GM12878 (cell line): ENCODE results near the gene CAMTA2. TPM values are rescaled to one million over a fixed set of nuclear protein-coding genes. Genes with fewer than 3 reads are reported as not detected.

Source experiments
- ASH2L ChIP-seq: fragments of 300-600, 200-600 bp; sonication (generic); IDR thresholded peaks from 2 replicates; pipeline ENCODE4 v1.6.1; 2017; ENCODE audit warnings: low read depth, mild to moderate bottlenecking, borderline replicate concordance
- CBX5 ChIP-seq: sonication (generic); IDR thresholded peaks from 2 replicates; pipeline ENCODE4 v1.6.1; 2016; ENCODE audit warnings: low read depth, moderate library complexity, mild to moderate bottlenecking, inconsistent platforms
- CEBPZ ChIP-seq: fragments of 150-350 bp; IDR thresholded peaks from 2 replicates; pipeline ENCODE4 v1.6.1; 2016; ENCODE audit warnings: low read depth, low read length
- CHD1 ChIP-seq: IDR thresholded peaks from 2 replicates; pipeline ENCODE4 v1.6.1; 2012; ENCODE audit warnings: low read depth, low read length, improper control_type of control experiment
- HDGF ChIP-seq: fragments of 450-650 bp; IDR thresholded peaks from 2 replicates; pipeline ENCODE4 v1.6.1; 2016; ENCODE audit warnings: antibody characterized with exemption
- LARP7 ChIP-seq: fragments of 450-650 bp; IDR thresholded peaks from 2 replicates; pipeline ENCODE4 v1.6.1; 2017; ENCODE audit warnings: mild to moderate bottlenecking
- MEF2B ChIP-seq: fragments of 450-650 bp; IDR thresholded peaks from 2 replicates; pipeline ENCODE4 v1.6.1; 2018; ENCODE audit warnings: mild to moderate bottlenecking, moderate library complexity; ENCODE audit not compliant: partially characterized antibody, poor library complexity, severe bottlenecking
- MTA2 ChIP-seq: fragments of 450-650 bp; IDR thresholded peaks from 2 replicates; pipeline ENCODE4 v1.6.1; 2016; ENCODE audit warnings: low read depth, mild to moderate bottlenecking, moderate library complexity
- NFIC ChIP-seq: IDR thresholded peaks from 2 replicates; pipeline ENCODE4 v1.6.1; 2012; ENCODE audit warnings: low read depth, mild to moderate bottlenecking, inconsistent platforms, low read length, moderate library complexity
- NFYB ChIP-seq: IDR thresholded peaks from 2 replicates; pipeline ENCODE4 v1.6.1; 2011; ENCODE audit warnings: low read depth, mild to moderate bottlenecking, low read length, improper control_type of control experiment, moderate library complexity; ENCODE audit not compliant: insufficient read depth
- NR2F1 ChIP-seq: fragments of 450-650 bp; conservative IDR thresholded peaks from 2 replicates; pipeline ENCODE4 v1.6.1; 2017; ENCODE audit warnings: mild to moderate bottlenecking
- POLR2AphosphoS2 ChIP-seq: IDR thresholded peaks from 2 replicates; pipeline ENCODE4 v1.6.1; 2011; ENCODE audit warnings: low read depth, mild to moderate bottlenecking, low read length, improper control_type of control experiment, moderate library complexity
- POU2F2 ChIP-seq: IDR thresholded peaks from 3 replicates; pipeline ENCODE4 v1.6.1; 2011; ENCODE audit warnings: low read depth, mild to moderate bottlenecking, low read length, borderline replicate concordance
- RAD51 ChIP-seq: fragments of 450-650 bp; IDR thresholded peaks from 2 replicates; pipeline ENCODE4 v1.6.1; 2016; ENCODE audit warnings: moderate library complexity, mild to moderate bottlenecking, inconsistent platforms
- RUNX3 ChIP-seq: IDR thresholded peaks from 2 replicates; pipeline ENCODE4 v1.6.1; 2012; ENCODE audit warnings: low read length, inconsistent platforms
- SPI1 ChIP-seq: IDR thresholded peaks from 2 replicates; pipeline ENCODE4 v1.6.1; 2011; ENCODE audit warnings: low read depth, mild to moderate bottlenecking, low read length, moderate library complexity, borderline replicate concordance; ENCODE audit not compliant: insufficient read depth
- SREBF1 ChIP-seq: IDR thresholded peaks from 2 replicates; pipeline ENCODE4 v1.6.1; 2012; ENCODE audit warnings: mild to moderate bottlenecking, low read length
- STAT3 ChIP-seq: IDR thresholded peaks from 2 replicates; pipeline ENCODE4 v1.6.1; 2011; ENCODE audit warnings: low read depth, low read length, improper control_type of control experiment
- SUPT20H ChIP-seq: IDR thresholded peaks from 2 replicates; pipeline ENCODE4 v1.6.1; 2011; ENCODE audit warnings: low read depth, mild to moderate bottlenecking, low read length, moderate library complexity, borderline replicate concordance; ENCODE audit not compliant: control insufficient read depth
- SUZ12 ChIP-seq: fragments of 200-600 bp; sonication (generic); IDR thresholded peaks from one replicate; pipeline ENCODE4 v1.6.1; 2018; ENCODE audit warnings: antibody characterized with exemption, mild to moderate bottlenecking; ENCODE audit not compliant: unreplicated experiment
- TBL1XR1 ChIP-seq: IDR thresholded peaks from 2 replicates; pipeline ENCODE4 v1.6.1; 2012; ENCODE audit warnings: low read depth, low read length, improper control_type of control experiment
- TCF3 ChIP-seq: IDR thresholded peaks from 2 replicates; pipeline ENCODE4 v1.6.1; 2012; ENCODE audit warnings: low read depth, mild to moderate bottlenecking, low read length, borderline replicate concordance; ENCODE audit not compliant: insufficient read depth
- polyA plus RNA-seq, 11 experiments: library from polyadenylated mRNA; depleted of rRNA in 4 of 11; unstranded in 6 of 11; stranded (reverse) in 5 of 11; fragments of >200 nt; fragmentation: Nextera tagmentation in 4 of 11; fragmentation: Illumina TruSeq in 1 of 11; extraction: Ambion mirVana in 4 of 11; extraction: Trizol in 1 of 11; gene quantifications; 1 replicate in 1 of 11; 2 replicates in 10 of 11; pipeline versions ENCODE4 v1.2.1 to v1.2.3, GENCODE V29; 2011 to 2016; ENCODE audit warnings: inconsistent platforms in 2 of 11, missing spikeins in 2 of 11, low read depth in 1 of 11
- total RNA-seq, 4 experiments: library from RNA; depleted of rRNA in 3 of 4; stranded (reverse); fragments of >200 nt in 3 of 4; fragmentation: Illumina TruSeq in 1 of 4; extraction: Trizol in 1 of 4; gene quantifications; 2 replicates each; pipeline versions ENCODE4 v1.2.1 to v1.2.3, GENCODE V29; 2013 to 2021
- TF ChIP-seq, protein P1 (sequence below): IDR thresholded peaks from 2 replicates; pipeline ENCODE4 v1.6.1; 2011; ENCODE audit warnings: borderline replicate concordance, low read depth, mild to moderate bottlenecking, moderate library complexity, mixed read lengths, low read length; ENCODE audit not compliant: insufficient read depth; ENCODE audit errors: extremely low read length
- TF ChIP-seq, protein P2 (sequence below): IDR thresholded peaks from 2 replicates; pipeline ENCODE4 v1.6.1; 2011; ENCODE audit warnings: mild to moderate bottlenecking, low read depth, low read length, moderate library complexity; ENCODE audit not compliant: insufficient replicate concordance

Gene CAMTA2
- total and polyA plus RNA-seq, 10 of the 15 experiments (the other 5 are each of a cell fraction or from before 2014, with no cell fraction given), result 0.42 to 29.3 (median 11.2) TPM

GRCh38 chr17:4966844-4967538, 20.5 kb downstream of the CAMTA2 start (continued):
- TF ChIP-seq POU2F2 (no peak), SPI1 (no peak), MTA2 (no peak), NR2F1 (no peak), MEF2B (no peak), CBX5 (no peak), RAD51 (no peak), NFYB (peak; percentile 99), STAT3 (no peak), CHD1 (0 out of 2 replicates have a peak, but pooled peaks have one; percentile 60), POLR2AphosphoS2 (no peak), SUZ12 (no peak), TCF3 (no peak), RUNX3 (no peak; the same call in 1 of the 2 replicates), ASH2L (no peak), NFIC (no peak), HDGF (peak; percentile 89; the same call in 1 of the 2 replicates), CEBPZ (peak; percentile 98), TBL1XR1 (0 out of 2 replicates have a peak, but pooled peaks have one; percentile 10), SREBF1 (no peak), LARP7 (no peak), SUPT20H (no peak)
- TF ChIP-seq, protein P1, sequence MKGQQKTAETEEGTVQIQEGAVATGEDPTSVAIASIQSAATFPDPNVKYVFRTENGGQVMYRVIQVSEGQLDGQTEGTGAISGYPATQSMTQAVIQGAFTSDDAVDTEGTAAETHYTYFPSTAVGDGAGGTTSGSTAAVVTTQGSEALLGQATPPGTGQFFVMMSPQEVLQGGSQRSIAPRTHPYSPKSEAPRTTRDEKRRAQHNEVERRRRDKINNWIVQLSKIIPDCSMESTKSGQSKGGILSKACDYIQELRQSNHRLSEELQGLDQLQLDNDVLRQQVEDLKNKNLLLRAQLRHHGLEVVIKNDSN, result peak; percentile 21
- TF ChIP-seq, protein P2, sequence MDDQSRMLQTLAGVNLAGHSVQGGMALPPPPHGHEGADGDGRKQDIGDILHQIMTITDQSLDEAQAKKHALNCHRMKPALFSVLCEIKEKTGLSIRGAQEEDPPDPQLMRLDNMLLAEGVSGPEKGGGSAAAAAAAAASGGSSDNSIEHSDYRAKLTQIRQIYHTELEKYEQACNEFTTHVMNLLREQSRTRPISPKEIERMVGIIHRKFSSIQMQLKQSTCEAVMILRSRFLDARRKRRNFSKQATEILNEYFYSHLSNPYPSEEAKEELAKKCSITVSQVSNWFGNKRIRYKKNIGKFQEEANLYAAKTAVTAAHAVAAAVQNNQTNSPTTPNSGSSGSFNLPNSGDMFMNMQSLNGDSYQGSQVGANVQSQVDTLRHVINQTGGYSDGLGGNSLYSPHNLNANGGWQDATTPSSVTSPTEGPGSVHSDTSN, result peak; percentile 99
